HepG2 (cell line): Measurements from ENCODE around the gene BMPER. TPM values are rescaled to one million over a fixed set of nuclear protein-coding genes. Genes with fewer than 3 reads are reported as not detected.

Source experiments
- BRF2 ChIP-seq: sonication (generic); formaldehyde crosslinking; IDR thresholded peaks from 2 replicates; pipeline ENCODE4 v1.8.1; 2022; ENCODE audit warnings: mild to moderate bottlenecking, missing genetic modification reagents
- ZNF644 ChIP-seq: IDR thresholded peaks from 2 replicates; pipeline ENCODE4 v1.6.1; 2016; ENCODE audit warnings: low read depth
- polyA plus RNA-seq, 8 experiments: library from polyadenylated mRNA; depleted of rRNA in 3 of 8; stranded (reverse) in 7 of 8; unstranded in 1 of 8; fragments of >200 nt; fragmentation: Illumina TruSeq in 4 of 8; extraction: Trizol in 4 of 8; gene quantifications; 2 replicates each; pipeline versions ENCODE4 v1.2.1 to v1.2.3, GENCODE V29; 2011 to 2016; ENCODE audit warnings: low read depth in 4 of 8, missing spikeins in 1 of 8, mixed read lengths in 1 of 8; ENCODE audit not compliant: insufficient read depth in 1 of 8
- total RNA-seq, 5 experiments: library from RNA; depleted of rRNA; stranded (reverse); fragments of >200 nt; fragmentation: Illumina TruSeq; extraction: Trizol; gene quantifications; 2 replicates each; pipeline ENCODE4 v1.2.3, GENCODE V29; 2016; ENCODE audit warnings: low read depth in 1 of 5
- TF ChIP-seq, protein P1 (sequence below), 2 experiments: fragments of 450-650 bp in 1 of 2; sonication (generic) in 1 of 2; formaldehyde crosslinking in 1 of 2; IDR thresholded peaks; 2 replicates each; pipeline versions ENCODE4 v1.6.1 to v1.8.0; 2016 to 2022; ENCODE audit warnings: antibody characterized with exemption in 1 of 2, mild to moderate bottlenecking in 1 of 2, missing genetic modification reagents in 1 of 2

BMPER gene
- total and polyA plus RNA-seq, 2 of the 13 experiments (the other 11 are each of a cell fraction or from before 2014, with no cell fraction given): not detected

DNA sequence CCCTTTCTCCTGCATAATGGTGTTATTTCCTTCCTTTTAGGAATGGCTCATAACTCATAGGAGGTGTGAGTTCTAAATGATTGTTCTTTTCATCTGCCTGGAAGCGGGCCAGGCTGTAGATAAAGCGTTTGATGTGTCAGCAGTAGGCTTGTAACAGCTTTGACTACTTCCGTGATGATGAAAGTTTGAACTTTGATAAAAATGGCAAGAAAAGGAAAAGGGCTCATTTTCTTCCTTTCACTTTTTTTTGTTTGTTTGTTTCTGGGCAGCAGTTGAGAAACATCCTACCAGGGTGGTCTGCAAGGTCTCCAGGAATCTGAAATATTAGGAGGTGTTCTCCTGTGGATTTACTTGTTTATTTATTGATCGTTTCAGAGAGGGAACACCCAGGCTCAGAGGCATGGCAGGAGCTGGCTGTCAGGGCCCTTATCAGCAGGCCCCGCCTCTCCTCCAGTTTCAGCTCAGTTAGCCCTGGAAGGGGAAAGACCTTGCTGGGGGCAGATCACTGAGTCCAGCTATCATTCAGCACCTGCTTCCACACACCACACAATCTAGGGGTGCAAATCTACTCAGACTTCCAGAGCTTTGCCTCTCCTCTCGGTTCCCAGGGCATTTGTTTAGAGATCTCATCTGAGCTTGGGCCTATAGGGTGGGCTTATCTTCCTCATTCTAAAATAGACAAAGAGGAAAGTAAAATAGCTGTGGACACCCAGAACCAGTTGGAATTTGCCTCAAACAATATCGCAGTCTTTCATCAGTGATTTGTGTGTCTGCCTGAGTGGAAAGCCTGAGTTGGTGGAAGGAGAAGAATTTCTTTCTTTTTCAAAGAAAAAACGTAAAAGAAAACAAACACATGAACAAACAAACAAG, 130.9 kb downstream of the BMPER start (continued):
- TF ChIP-seq, protein P1, sequence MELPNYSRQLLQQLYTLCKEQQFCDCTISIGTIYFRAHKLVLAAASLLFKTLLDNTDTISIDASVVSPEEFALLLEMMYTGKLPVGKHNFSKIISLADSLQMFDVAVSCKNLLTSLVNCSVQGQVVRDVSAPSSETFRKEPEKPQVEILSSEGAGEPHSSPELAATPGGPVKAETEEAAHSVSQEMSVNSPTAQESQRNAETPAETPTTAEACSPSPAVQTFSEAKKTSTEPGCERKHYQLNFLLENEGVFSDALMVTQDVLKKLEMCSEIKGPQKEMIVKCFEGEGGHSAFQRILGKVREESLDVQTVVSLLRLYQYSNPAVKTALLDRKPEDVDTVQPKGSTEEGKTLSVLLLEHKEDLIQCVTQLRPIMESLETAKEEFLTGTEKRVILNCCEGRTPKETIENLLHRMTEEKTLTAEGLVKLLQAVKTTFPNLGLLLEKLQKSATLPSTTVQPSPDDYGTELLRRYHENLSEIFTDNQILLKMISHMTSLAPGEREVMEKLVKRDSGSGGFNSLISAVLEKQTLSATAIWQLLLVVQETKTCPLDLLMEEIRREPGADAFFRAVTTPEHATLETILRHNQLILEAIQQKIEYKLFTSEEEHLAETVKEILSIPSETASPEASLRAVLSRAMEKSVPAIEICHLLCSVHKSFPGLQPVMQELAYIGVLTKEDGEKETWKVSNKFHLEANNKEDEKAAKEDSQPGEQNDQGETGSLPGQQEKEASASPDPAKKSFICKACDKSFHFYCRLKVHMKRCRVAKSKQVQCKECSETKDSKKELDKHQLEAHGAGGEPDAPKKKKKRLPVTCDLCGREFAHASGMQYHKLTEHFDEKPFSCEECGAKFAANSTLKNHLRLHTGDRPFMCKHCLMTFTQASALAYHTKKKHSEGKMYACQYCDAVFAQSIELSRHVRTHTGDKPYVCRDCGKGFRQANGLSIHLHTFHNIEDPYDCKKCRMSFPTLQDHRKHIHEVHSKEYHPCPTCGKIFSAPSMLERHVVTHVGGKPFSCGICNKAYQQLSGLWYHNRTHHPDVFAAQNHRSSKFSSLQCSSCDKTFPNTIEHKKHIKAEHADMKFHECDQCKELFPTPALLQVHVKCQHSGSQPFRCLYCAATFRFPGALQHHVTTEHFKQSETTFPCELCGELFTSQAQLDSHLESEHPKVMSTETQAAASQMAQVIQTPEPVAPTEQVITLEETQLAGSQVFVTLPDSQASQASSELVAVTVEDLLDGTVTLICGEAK (IDR thresholded peaks at IDR 0.05): no peak
- TF ChIP-seq, protein P1 (CRISPR knock-in tag; IDR thresholded peaks at IDR 0.05): no peak
- TF ChIP-seq BRF2 (CRISPR knock-in tag) (no peak), ZNF644 (CRISPR knock-in tag) (peak; percentile 49; the same call in 1 of the 2 replicates)
